KG1 (cell line): ENCODE data around the gene RUNX1.

Experiments
- DNase-seq: peaks from one replicate; lab custom pipeline; 2025; lab: John Stamatoyannopoulos, UW

RUNX1 gene

DNA sequence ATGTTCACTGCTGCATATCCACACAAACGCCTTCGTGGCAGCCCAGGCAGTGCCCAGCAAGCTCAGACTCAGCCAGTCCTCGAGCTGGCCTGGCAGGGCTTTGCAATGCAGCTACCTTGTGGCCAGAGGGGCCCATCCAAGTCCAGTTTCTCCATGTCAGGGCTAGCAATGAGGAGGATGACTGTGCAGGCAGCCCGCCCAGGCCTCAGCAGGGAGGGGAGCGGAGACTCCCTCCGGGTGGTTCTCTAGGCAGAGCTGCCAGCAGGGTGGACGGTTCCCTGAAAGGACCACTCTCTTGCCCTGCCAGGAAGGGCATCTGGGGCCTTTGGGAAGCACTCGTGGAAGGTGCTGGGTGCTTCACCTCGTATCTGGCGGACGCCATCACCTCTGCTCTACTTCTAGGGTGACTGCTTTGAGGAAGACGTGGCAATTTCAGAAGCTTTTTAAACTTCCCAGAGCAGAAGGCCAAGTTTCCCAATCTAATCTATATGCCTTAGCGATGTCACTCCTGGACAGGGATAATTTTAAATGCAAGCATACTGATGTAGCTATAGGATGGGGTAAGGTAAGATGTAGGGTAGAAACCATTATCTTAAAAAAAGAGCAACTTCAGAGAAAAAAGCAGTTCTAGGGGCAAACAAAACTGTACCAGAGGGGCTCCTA is 56.2 kb downstream of the RUNX1 start:
- DNase-seq, result no peak

DNA sequence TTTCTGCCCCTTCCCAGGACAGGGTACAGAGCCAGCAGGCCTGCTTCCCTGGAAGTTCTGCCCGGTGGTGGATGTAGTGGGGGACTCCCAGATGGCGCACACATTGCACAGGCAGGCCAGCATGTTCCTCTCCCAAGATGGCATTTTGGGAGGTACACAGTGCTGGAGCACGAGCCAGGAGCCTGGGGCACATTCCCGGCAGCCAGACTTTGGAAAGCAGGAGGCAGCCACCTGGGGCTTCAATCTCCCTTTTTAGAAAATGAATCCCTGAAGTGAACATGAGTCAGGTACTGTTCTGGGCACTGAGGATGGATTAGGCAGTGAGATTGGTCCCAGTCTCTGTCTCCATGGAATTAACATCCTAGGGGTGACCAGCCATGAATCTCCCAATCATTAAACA is 56.9 kb downstream of the RUNX1 start:
- DNase-seq, result no peak

DNA sequence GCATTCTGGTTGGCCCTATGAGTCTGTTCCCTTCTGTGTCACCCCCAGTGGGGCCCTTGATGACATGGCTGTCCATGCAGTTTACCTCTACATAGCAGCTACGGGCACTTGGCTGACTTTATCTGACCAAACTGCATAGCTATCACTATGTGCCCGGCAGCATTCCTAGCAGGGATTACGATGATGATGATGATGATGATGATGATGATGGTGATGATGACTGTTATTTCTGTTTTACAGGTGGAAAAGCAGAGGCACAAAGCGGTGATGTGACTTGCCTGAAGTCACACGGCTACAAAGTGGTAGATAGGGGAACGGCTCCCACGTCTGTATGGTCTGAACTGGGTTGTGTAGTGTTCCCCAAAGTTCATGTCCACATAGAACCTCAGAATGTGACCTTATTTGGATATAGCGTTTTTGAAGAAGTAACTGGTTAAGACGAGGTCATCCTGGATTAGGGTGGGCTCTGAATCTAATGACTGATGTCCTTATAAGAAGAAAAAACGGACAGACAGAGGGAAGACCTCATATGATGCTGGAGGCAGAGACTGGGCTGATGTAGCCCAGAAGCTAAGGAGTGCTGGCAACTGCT is 57.6 kb downstream of the RUNX1 start:
- DNase-seq, result no peak

DNA sequence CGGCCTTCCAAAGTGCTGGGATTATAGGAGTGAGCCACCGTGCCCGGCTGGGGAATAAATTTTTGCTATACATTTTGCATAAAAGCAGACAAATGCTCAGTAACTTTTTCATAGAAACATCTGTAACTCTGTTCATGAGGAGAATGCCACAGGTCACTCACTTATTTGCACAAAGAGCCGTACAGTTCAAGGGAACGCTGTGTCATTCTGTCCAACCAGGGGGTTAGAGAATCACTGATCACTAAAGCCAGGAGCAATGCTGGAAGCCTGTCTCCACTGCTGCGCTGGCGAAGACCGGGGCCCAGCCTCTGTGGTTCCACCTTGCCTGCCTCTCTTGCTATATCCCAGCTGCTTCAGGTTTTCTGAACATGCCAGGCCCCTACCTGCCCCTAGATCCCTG is 58.3 kb downstream of the RUNX1 start:
- no peak for DNase-seq

DNA sequence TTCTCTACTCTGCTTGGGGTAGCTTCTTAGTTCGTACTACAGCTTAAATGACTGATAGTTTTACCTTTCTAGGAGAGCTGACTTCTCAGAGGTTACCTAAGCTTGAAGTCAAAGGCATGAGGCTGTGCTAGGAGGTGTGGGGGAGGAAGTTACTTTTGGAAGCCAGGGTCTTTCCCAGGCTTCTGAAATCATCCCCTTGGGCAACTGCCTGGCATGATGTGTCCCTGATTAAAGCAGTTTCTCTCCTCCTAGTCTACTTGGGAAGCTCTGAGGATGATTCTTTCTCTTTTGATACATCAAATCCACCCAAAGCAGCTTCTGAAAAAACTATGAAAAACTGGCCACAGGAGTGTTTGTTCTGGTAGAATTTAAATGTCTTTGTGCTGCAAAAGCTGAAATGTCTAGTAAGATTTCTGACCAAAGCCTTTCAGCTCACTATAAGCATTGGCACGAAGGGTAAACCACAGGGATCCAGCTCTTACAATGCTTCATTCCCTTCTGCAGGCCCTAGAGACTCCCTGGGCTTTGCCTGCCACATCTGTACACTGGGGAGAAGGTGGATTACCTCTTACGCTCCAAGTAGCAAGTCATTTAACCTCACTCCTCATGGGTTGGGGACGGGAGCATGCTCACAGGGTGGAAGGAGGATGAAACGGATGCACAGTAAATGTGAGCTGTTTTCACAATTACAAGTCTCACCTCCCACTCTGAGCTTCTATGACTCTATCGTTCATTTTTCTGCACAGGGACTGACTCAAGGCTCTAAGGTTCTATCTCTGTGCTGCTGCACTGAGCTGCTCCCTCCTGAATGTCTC is 59.6 kb downstream of the RUNX1 start:
- DNase-seq, result no peak

DNA sequence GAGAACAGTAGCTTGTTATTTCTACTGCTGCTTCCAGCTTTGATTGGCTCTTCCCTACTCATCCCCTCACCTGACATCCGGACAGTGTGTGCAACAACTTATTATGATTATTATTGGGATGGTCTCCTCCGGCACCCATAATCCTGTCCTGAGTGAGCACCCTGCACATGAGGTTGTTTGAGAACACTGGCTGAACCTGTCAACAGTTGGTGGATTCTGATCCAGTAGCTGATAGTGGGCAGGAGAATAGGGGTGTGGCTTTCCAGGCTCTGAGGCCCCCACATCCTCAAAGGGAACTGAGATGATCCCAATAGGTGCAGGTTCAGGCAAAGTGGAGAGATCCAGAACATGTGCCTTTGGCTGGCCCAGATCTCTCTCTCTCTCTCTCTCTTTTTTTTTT is 60.5 kb downstream of the RUNX1 start:
- no peak for DNase-seq

DNA sequence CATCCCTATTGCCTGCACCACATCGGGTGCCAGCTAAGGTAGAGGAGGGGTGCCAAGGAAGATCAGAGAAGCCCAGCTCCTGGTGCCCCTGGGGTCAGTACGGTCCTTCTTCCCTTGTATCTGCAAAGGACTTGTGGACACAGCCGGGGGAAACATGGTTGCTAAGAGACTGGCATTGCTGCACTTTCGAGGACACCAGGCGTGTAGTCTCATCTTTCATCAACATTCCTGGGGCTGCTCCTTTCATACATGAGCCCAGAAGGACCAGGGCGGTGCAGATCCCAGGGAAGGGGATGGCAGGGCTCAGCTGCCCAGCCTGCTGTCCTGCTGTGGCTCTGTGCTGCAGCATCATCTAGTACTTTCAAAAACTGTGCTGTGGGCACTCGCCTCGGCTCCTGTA is 61.0 kb downstream of the RUNX1 start:
- no peak for DNase-seq

DNA sequence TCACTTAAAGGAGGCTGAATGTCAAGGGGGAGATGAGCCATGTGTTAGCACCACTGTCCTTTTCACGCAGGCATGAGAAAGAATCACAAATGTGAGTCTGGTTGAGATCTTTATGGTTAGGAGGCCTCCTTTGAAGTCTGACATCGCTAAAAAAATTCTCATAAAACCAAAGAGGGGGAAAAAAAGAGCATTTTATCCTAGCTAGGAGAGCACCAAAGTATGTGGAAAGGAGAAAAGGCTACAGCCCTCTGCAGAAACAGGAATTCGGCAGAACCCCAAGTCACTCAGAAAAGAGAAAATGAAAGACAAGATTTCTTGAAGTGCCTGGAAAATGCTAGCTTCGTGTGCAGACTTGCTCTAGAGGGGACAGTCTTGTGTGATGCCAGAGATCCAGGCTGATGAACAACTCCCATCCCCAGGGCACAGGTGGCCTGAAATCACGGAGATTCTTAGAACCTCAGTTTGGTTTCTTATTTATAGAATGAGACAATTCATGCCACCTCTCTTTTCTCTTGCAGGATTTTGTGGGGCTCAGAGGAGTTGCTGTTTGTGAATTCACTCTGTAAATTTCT is 61.5 kb downstream of the RUNX1 start:
- DNase-seq, result no peak

DNA sequence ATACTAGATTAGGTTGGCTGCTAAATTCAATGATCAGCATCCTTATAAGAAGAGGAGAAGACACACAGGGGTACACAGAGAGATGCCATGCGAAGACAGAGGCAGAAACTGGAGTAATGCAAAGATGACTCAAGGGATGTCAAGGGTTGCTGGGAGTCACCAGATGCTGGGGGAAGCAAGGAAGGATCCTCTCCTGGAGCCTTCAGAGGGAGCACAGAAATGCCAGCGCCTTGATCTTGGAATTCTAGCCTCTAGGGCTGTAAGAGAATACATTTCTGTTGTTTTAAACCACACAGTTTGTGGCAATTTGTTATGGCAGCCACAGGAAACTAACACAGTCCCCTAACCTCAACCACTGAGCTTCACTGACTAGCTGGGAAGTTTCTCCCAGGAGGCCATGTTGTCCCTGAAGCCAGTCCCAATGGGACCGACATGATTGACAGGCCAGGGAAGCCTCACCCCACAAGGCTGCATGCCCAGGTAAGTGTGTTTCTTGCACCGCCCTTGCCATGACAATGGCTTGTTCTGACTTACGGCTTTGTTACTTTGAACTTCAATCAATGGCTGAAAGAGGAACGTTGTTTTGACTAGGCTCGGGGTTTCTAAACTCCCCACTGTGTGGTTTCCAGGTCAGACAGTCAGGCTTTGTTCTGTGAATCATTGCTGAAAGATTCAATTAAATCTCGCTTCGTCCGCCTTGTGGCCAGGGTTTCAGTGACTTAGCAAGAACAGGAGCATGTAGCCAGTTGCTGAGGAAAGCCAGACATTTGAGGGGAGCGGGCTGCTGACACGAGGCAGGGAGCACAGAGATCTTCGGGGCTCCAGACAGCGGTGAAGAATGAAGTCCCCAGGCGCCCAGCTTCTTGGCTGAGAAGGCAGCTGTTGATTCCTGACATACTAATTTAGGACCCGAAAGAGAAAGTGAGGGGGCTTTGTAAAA is 62.3 kb downstream of the RUNX1 start:
- DNase-seq, result no peak

DNA sequence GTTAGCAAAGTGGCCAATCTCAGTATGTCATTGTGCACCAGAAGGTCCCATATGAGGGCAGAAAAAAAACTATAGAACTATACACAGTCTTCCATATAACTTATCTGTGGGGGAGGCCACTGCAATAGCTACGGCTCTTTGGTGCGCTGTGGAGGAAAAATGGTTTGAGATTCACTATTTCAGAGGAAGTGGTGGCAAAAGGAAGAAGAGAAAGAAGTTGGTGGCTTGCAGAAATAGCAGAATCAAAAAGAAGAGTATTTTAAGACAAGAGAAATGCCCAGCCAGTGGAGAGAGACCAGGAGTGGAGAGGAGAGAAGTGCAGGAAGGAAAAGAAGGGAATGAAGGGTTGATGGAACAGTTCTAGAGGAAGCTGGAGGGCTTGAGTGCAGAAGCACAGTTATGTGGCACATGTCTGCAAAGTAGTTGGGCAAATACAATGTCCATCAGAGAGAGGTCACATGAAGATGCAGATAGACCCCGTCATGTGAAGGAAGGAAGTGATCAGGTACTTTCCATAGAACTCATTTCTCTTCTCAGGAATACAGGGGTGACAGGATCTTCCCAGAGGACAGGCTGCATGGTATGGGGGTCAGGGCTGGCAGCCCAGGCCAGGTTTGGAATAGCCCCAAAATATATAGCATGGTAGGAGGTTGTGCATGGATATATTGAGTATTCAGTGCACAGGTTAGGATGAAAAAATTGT is 64.6 kb downstream of the RUNX1 start:
- DNase-seq, result no peak

DNA sequence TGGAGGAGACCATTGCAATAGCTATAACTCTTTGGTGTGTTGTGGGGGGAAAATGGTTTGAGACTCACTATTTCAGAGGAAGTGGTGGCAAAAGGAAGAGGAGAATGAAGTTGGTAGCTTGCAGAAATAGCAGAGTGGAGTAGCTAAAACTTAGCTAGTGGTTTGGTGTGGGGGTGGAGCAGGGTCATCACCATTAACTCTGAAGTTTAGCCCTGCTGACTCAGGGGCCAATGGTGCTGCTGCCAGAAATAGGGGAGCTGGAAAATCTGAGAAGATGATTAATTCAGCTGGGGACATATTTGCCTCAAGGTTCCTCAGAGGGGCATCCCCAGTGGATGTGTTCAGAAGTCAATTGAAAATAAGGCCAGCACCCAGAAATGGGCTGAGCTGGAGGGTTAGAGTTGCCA is 65.4 kb downstream of the RUNX1 start:
- DNase-seq, result no peak

DNA sequence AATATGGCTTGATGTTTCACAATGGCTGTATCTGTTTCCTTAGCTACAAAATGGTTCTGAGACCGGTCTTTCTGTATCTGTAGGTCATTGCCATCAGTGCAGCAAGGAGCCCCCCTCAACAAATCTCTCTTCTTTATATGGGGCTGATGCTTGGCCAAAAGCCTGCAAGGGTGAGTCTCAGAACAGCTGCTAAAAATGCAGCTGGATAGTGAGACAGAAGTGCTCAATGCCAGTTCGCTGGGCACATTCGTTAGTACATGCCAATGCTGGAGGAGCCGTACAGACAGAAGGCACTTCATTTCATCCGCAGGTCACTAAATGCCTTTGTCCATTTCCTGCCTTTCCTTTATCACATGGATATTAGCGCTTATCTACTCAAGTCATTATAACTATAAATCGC is 67.3 kb downstream of the RUNX1 start:
- no peak for DNase-seq

DNA sequence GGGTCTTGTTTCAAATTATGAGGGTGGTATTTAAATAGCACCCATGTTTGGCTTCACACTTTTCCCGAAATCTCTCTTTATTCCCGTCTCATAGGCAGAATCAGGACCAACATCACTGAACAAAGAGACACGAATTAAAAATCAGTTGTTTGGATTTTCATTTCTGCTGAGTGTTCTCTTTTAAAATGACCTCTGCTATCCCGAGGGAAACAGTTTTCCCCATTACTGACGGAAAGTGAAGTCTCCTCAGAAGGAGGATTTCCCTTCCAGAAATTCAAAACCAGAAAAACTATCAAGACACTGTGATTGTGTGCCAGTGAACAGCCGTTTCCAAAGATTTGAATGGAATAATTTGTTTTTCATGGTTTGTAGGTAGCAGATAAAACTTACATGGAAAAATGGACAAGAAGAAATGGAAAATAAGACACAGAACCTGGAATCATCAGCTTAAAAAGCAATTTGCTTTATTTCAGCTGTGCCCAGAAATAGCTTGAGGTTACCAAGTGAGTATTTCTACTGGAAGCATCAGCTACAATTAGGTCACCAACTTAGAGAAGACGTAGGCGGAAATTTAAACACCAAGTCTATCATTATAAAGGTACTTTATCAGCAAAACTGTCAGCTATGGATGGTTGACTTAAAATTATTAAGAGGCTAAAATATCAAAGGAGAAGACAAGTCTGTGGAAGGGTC is 68.5 kb downstream of the RUNX1 start:
- no peak for DNase-seq

DNA sequence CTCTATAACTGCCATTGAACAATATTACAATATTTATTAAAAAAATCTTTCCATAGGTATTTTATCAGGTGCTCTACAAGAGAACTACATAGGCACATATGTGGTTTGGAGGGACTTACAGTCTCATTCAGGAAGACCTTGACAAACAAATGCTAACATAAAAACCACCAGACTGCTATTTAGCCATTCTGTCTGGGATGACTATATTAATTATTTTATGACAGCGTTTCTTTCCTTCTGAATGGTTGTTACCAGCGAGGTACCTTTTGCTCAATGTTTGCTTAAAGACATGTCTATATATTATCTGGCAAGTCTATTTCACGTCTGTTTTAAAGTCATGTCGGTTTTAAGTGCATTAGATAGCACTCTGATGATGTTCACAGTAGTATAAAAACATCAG is 69.7 kb downstream of the RUNX1 start:
- peak; percentile 6 for DNase-seq

DNA sequence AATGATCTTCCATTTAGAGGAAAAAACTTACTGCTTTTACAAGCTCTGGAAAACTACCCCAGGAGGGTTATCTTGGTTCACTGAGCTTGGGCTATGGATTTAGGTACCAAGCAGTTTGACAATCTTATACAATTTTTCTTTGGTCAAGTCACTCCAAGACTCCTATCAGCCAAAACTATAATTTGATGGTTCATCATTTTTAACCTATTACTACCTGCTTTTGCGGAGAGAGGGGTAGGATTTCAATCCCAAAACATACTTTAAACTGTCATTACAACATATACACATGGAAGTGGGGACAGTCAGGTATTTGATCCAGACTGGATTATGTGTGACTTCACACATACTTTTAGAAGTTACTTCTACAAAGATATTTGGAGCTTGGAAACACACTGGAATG is 71.8 kb downstream of the RUNX1 start:
- no peak for DNase-seq

DNA sequence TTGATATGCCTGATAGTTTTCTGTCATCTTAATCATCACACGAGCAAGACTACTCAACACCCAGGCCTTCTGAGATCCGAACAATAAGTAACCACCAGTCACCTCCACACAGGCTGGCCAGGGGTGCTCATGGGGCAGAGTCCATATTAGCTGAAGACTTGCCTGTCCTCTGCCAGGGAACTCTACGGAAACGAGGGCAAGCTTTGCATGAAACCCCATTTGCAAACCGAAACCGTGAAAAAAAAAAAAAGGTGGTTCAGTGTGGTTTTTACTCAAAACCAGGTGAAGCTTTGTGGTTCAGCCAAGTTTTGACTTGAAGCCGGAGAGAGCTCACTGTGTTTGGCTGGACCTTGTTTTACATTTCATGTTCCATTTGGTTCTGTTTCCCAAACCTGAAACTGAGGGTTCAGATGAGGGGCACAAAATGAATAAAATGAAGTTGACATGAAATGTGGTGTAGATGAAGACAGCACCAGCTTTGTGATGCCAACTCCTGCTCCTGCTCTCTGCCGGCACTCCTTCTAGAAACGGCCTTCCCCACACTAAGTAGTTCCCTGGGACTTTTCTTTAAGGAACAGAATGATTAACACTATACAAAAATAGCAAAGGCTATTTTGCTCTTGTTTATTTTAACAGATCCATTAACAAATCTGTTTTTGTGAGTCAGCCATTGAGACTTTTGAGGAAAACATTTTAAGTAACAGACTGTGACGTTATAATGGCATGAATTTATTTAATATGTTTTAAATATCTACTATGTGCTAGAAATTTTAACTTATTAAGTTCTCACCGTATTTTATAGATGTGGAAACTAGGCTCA is 74.7 kb downstream of the RUNX1 start:
- DNase-seq, result no peak

DNA sequence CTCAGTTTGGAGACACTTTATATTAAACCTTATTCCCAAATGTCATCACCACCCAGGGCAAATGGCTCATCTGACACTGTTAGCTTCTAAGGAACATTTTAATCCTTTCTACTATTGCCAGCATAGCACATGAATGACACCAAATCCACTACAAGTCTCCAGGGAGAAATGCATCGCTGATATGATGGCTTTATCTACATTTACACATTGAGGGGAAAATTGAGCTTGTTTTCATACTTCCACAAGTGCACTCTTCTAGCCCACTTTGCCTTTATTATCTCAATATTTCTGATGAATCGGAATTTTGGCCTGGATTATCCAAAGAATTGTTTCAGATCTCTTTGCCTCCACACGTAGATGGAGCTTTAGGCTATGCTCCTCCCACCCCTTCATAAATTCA is 75.4 kb downstream of the RUNX1 start:
- no peak for DNase-seq

DNA sequence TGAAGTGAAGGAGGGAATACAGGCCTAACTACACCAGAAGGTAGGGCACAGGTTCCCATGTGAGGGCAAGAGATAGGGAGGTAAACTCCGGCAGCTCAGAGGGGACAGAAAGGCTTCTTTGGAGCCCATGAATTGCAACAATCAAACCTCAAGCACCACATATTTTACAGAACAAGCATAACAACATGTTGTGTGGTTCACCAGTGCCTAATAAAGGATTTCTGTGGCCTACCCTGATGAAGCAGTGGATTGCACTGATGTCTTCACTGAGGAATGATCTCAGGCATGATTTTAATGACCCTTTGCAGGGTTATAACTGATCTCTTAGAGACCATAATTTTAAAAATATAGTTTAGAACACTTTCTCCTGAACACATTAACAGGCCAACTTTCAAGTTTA is 77.4 kb downstream of the RUNX1 start:
- DNase-seq, result no peak

DNA sequence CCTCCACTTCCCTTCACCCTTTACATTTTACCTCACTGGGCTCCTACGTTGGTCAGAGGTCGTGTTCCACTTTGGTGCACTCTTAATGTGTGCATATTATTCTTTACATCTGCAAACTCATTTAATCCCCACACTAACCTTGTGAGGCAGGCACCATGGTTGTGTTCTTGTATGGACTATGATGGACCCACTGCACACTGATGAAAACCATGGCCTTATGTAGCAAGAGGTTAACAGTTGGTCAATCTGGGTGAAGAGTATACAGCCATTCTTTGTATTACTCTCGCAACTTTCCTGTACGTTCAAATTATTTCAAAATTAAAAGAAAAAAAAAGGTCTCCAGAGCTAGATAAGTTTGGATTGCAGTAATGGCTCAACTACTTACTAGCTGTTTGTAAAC is 78.5 kb downstream of the RUNX1 start:
- DNase-seq, result no peak

DNA sequence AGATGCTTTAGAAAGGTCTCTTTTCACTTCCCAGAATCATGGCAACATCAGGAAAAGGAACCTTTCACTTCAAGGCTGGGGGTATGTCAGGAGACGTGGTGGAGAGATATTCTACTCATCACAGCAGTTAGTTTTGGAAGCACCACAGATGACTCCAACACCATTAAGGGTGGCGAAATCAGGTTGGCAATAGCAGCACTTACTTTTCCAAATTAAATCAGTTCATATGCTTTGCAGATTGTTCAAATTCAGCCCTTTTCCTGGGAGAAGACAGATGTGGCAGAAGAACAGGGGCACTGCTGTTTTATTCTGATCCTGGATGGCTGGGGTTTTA is 79.0 kb downstream of the RUNX1 start:
- no peak for DNase-seq
